HepG2 (cell line): ENCODE measurements around the gene ACER3. TPM values are rescaled to one million over a fixed set of nuclear protein-coding genes. Genes with fewer than 3 reads are reported as not detected.
A peak's percentile ranks its signal among the peaks of the same experiment; 100 is the strongest.

Source experiments
- ATF4 ChIP-seq, 2 experiments: fragments of 450-650 bp in 1 of 2; sonication (generic) in 1 of 2; formaldehyde crosslinking; IDR thresholded peaks; 2 replicates each; pipeline versions ENCODE4 v1.5.0 to v1.8.0; 2020 to 2022; ENCODE audit warnings: mild to moderate bottlenecking in 1 of 2, missing genetic modification reagents in 1 of 2
- CC2D1A ChIP-seq: sonication (generic); formaldehyde crosslinking; IDR thresholded peaks from 2 replicates; pipeline ENCODE4 v1.8.1; 2023; ENCODE audit warnings: mild to moderate bottlenecking, missing genetic modification reagents
- ELF3 ChIP-seq: IDR thresholded peaks from 2 replicates; pipeline ENCODE4 v1.6.1; 2016; ENCODE audit warnings: missing genetic modification reagents, missing compliant biosample characterization
- HNRNPLL ChIP-seq: fragments of 200-400 bp; formaldehyde crosslinking; IDR thresholded peaks from 2 replicates; pipeline ENCODE4 v1.6.1; 2017; ENCODE audit warnings: mild to moderate bottlenecking, low read depth, low read length; ENCODE audit not compliant: poor library complexity, severe bottlenecking
- HOXA3 ChIP-seq: sonication (generic); formaldehyde crosslinking; IDR thresholded peaks from 2 replicates; pipeline ENCODE4 v1.5.0; 2020; ENCODE audit warnings: missing genetic modification reagents
- KAT7 ChIP-seq: IDR thresholded peaks from 2 replicates; pipeline ENCODE4 v1.6.1; 2018; ENCODE audit warnings: borderline replicate concordance, missing compliant biosample characterization
- KDM2A ChIP-seq: sonication (generic); formaldehyde crosslinking; IDR thresholded peaks from 2 replicates; pipeline ENCODE4 v1.4.0; 2020; ENCODE audit warnings: low read depth, missing genetic modification reagents, borderline replicate concordance
- MYC ChIP-seq: sonication (generic); formaldehyde crosslinking; IDR thresholded peaks from 2 replicates; pipeline ENCODE4 v1.9.0; 2021; ENCODE audit warnings: missing genetic modification reagents, borderline replicate concordance
- NFATC3 ChIP-seq: sonication (generic); formaldehyde crosslinking; IDR thresholded peaks from 2 replicates; pipeline ENCODE4 v1.5.1; 2020; ENCODE audit warnings: mild to moderate bottlenecking, missing genetic modification reagents
- NKX3-1 ChIP-seq: sonication (generic); formaldehyde crosslinking; IDR thresholded peaks from 2 replicates; pipeline ENCODE4 v1.5.0; 2020; ENCODE audit warnings: missing genetic modification reagents
- PHF20 ChIP-seq: sonication (generic); formaldehyde crosslinking; IDR thresholded peaks from 2 replicates; pipeline ENCODE4 v1.5.0; 2020; ENCODE audit warnings: mild to moderate bottlenecking, missing genetic modification reagents
- PHF5A ChIP-seq: IDR thresholded peaks from one replicate; pipeline ENCODE4 v1.6.1; 2018; ENCODE audit warnings: low read depth, missing genetic modification reagents; ENCODE audit not compliant: unreplicated experiment
- POLR2G ChIP-seq: fragments of 200-400 bp; formaldehyde crosslinking; IDR thresholded peaks from 2 replicates; pipeline ENCODE4 v1.6.1; 2018; ENCODE audit warnings: mild to moderate bottlenecking, low read depth, low read length, moderate library complexity
- SAFB2 ChIP-seq: sonication (generic); formaldehyde crosslinking; IDR thresholded peaks from 2 replicates; pipeline ENCODE4 v1.5.1; 2020; ENCODE audit warnings: missing genetic modification reagents, low read depth, mild to moderate bottlenecking, borderline replicate concordance
- TAF1 ChIP-seq: sonication (generic); formaldehyde crosslinking; IDR thresholded peaks from 2 replicates; pipeline ENCODE4 v1.4.0; 2020; ENCODE audit warnings: missing genetic modification reagents
- TRAFD1 ChIP-seq: sonication (generic); formaldehyde crosslinking; IDR thresholded peaks from 2 replicates; pipeline ENCODE4 v1.5.1; 2020; ENCODE audit warnings: missing genetic modification reagents, mild to moderate bottlenecking, borderline replicate concordance
- TRIM22 ChIP-seq: fragments of 450-650 bp; IDR thresholded peaks from 2 replicates; pipeline ENCODE4 v1.6.1; 2017
- ZBTB38 ChIP-seq: sonication (generic); formaldehyde crosslinking; IDR thresholded peaks from 2 replicates; pipeline ENCODE4 v1.5.1; 2020; ENCODE audit warnings: mild to moderate bottlenecking, missing genetic modification reagents
- ZFP36 ChIP-seq: fragments of 150-350 bp; IDR thresholded peaks from 2 replicates; pipeline ENCODE4 v1.6.1; 2018; ENCODE audit warnings: borderline replicate concordance, low read length, low read depth; ENCODE audit not compliant: partially characterized antibody
- ZFY ChIP-seq: sonication (generic); formaldehyde crosslinking; IDR thresholded peaks from 2 replicates; pipeline ENCODE4 v1.4.0; 2020; ENCODE audit warnings: missing genetic modification reagents
- ZNF235 ChIP-seq: sonication (generic); formaldehyde crosslinking; IDR thresholded peaks from 2 replicates; pipeline ENCODE4 v1.8.1; 2023; ENCODE audit warnings: mild to moderate bottlenecking, missing genetic modification reagents, borderline replicate concordance
- ZNF546 ChIP-seq: sonication (generic); formaldehyde crosslinking; conservative IDR thresholded peaks from 2 replicates; pipeline ENCODE4 v1.8.1; 2023; ENCODE audit warnings: mild to moderate bottlenecking, missing genetic modification reagents
- ZNF564 ChIP-seq: sonication (generic); formaldehyde crosslinking; IDR thresholded peaks from 2 replicates; pipeline ENCODE4 v1.8.1; 2023; ENCODE audit warnings: mild to moderate bottlenecking, missing genetic modification reagents
- ZNF607 ChIP-seq: sonication (generic); formaldehyde crosslinking; IDR thresholded peaks from 2 replicates; pipeline ENCODE4 v1.5.1; 2020; ENCODE audit warnings: missing genetic modification reagents, mild to moderate bottlenecking, borderline replicate concordance
- ZNF746 ChIP-seq: sonication (generic); formaldehyde crosslinking; IDR thresholded peaks from 2 replicates; pipeline ENCODE4 v1.8.0; 2022; ENCODE audit warnings: mild to moderate bottlenecking, missing genetic modification reagents
- ZNF766 ChIP-seq: sonication (generic); formaldehyde crosslinking; IDR thresholded peaks from 2 replicates; pipeline ENCODE4 v1.5.0; 2020; ENCODE audit warnings: missing genetic modification reagents, borderline replicate concordance
- ZNF816 ChIP-seq: sonication (generic); formaldehyde crosslinking; IDR thresholded peaks from 2 replicates; pipeline ENCODE4 v1.8.0; 2022; ENCODE audit warnings: missing genetic modification reagents, mild to moderate bottlenecking, borderline replicate concordance
- polyA plus RNA-seq, 8 experiments: library from polyadenylated mRNA; depleted of rRNA in 3 of 8; stranded (reverse) in 7 of 8; unstranded in 1 of 8; fragments of >200 nt; fragmentation: Illumina TruSeq in 4 of 8; extraction: Trizol in 4 of 8; gene quantifications; 2 replicates each; pipeline versions ENCODE4 v1.2.1 to v1.2.3, GENCODE V29; 2011 to 2016; ENCODE audit warnings: low read depth in 4 of 8, missing spikeins in 1 of 8, mixed read lengths in 1 of 8; ENCODE audit not compliant: insufficient read depth in 1 of 8
- total RNA-seq, 5 experiments: library from RNA; depleted of rRNA; stranded (reverse); fragments of >200 nt; fragmentation: Illumina TruSeq; extraction: Trizol; gene quantifications; 2 replicates each; pipeline ENCODE4 v1.2.3, GENCODE V29; 2016; ENCODE audit warnings: low read depth in 1 of 5
- TF ChIP-seq, protein P1 (sequence below): IDR thresholded peaks from 2 replicates; pipeline ENCODE4 v1.6.1; 2016; ENCODE audit warnings: mild to moderate bottlenecking

The ACER3 gene
- total and polyA plus RNA-seq, 2 of the 13 experiments (the other 11 are each of a cell fraction or from before 2014, with no cell fraction given): 6.0 to 9.8 TPM

DNA sequence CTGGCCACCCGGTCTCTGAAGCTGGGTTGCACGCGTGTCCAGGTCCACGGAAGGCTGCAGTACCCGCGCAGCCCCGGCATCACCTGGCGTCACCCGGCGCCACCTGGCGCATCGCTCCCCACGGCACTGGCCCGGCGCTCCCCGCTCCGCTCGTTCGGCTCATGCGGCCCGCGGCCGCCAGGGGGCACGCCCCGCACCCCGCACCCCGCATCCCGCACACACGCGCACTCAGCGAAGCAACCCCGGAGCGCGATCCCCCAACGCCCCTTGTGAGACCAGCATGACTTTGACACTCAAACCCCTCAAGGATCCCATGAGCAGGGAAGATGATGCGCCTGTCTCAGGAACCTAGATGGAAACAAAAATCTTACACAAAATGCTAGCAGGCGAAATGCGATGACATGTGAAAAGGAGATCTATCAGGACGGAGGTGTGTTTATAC is 185.4 kb downstream of the ACER3 start (continued):
- no peak for TF ChIP-seq ZFY (CRISPR knock-in tag)
- peak; percentile 45; the same call in 1 of the 2 replicates for TF ChIP-seq KDM2A (CRISPR knock-in tag)
- no peak for TF ChIP-seq ZNF235
- no peak for TF ChIP-seq ZNF766
- no peak for TF ChIP-seq NKX3-1 (CRISPR knock-in tag)
- no peak for TF ChIP-seq ZNF746 (CRISPR knock-in tag)
- no peak for TF ChIP-seq ZFP36
- TF ChIP-seq PHF5A (CRISPR knock-in tag): no peak
- no peak for TF ChIP-seq TRIM22
- peak; percentile 31; the same call in 1 of the 2 replicates for TF ChIP-seq MYC (CRISPR knock-in tag)
- TF ChIP-seq, protein P1, sequence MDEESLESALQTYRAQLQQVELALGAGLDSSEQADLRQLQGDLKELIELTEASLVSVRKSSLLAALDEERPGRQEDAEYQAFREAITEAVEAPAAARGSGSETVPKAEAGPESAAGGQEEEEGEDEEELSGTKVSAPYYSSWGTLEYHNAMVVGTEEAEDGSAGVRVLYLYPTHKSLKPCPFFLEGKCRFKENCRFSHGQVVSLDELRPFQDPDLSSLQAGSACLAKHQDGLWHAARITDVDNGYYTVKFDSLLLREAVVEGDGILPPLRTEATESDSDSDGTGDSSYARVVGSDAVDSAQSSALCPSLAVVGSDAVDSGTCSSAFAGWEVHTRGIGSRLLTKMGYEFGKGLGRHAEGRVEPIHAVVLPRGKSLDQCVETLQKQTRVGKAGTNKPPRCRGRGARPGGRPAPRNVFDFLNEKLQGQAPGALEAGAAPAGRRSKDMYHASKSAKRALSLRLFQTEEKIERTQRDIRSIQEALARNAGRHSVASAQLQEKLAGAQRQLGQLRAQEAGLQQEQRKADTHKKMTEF (CRISPR knock-in tag): no peak
- no peak for TF ChIP-seq ZNF546 (CRISPR knock-in tag)
- no peak for TF ChIP-seq NFATC3 (CRISPR knock-in tag)
- TF ChIP-seq ATF4 (CRISPR knock-in tag; IDR thresholded peaks at IDR 0.05): no peak
- peak; percentile 30; the same call in 1 of the 2 replicates for TF ChIP-seq ZNF607 (CRISPR knock-in tag)
- TF ChIP-seq ZBTB38: 0 out of 2 replicates have a peak, but pooled peaks have one; percentile 29
- no peak for TF ChIP-seq KAT7 (CRISPR knock-in tag)
- TF ChIP-seq ZNF816 (CRISPR knock-in tag): no peak
- no peak for TF ChIP-seq POLR2G
- no peak for TF ChIP-seq TAF1 (CRISPR knock-in tag)
- TF ChIP-seq ZNF564 (CRISPR knock-in tag): no peak
- TF ChIP-seq CC2D1A (CRISPR knock-in tag): no peak
- no peak for TF ChIP-seq SAFB2 (CRISPR knock-in tag)
- TF ChIP-seq PHF20: no peak
- TF ChIP-seq HNRNPLL: peak; percentile 18
- TF ChIP-seq TRAFD1 (CRISPR knock-in tag): no peak
- TF ChIP-seq HOXA3 (CRISPR knock-in tag): peak; percentile 64
- 0 out of 2 replicates have a peak, but pooled peaks have one; percentile 15 for TF ChIP-seq ELF3
